OCI-LY1 (cell line): ENCODE results near the gene TIMP2.

ENCODE experiments used
- H2AFZ ChIP-seq: fragments of 200-600 bp; sonication (generic), shearing (Covaris generic); 2 replicates; pipeline ENCODE4 v1.6.0; 2014; ENCODE audit warnings: antibody characterized with exemption, mild to moderate bottlenecking, low read length
- H3F3A ChIP-seq: fragments of 200-600 bp; sonication (generic), shearing (Covaris generic); 2 replicates; pipeline ENCODE4 v1.6.0; 2014; ENCODE audit warnings: mild to moderate bottlenecking, antibody characterized with exemption, low read length, moderate library complexity; ENCODE audit not compliant: insufficient read depth
- H3K27ac ChIP-seq: fragments of 200-600 bp; sonication (generic); 2 replicates; pipeline ENCODE4 v1.5.1; 2014; ENCODE audit warnings: low read length, mixed run types, mild to moderate bottlenecking, low read depth; ENCODE audit not compliant: poor library complexity, severe bottlenecking
- H3K27me3 ChIP-seq: fragments of 200-600 bp; sonication (generic); 2 replicates; pipeline ENCODE4 v1.6.0; 2014; ENCODE audit warnings: antibody characterized with exemption, mild to moderate bottlenecking, low read length, moderate library complexity; ENCODE audit not compliant: insufficient read depth
- H3K36me3 ChIP-seq: fragments of 200-600 bp; sonication (generic); 2 replicates; pipeline ENCODE4 v1.6.1; 2014; ENCODE audit warnings: mild to moderate bottlenecking, antibody characterized with exemption, low read length, moderate library complexity, mixed read lengths; ENCODE audit not compliant: insufficient read depth
- H3K4me1 ChIP-seq: fragments of 200-600 bp; sonication (generic); 2 replicates; pipeline ENCODE4 v1.5.1; 2014; ENCODE audit warnings: mild to moderate bottlenecking, low read length, moderate library complexity; ENCODE audit not compliant: insufficient read depth, severe bottlenecking
- H3K4me2 ChIP-seq: fragments of 200-600 bp; sonication (generic), shearing (Covaris generic); 2 replicates; pipeline ENCODE4 v1.6.1; 2014; ENCODE audit warnings: low read length
- H3K4me3 ChIP-seq: fragments of 200-600 bp; sonication (generic); 2 replicates; pipeline ENCODE4 v1.5.1; 2014; ENCODE audit warnings: low read length, low read depth, mild to moderate bottlenecking, mixed read lengths; ENCODE audit not compliant: poor library complexity, severe bottlenecking
- H3K79me2 ChIP-seq: fragments of 200-600 bp; shearing (Covaris generic); 2 replicates; pipeline ENCODE4 v1.6.1; 2016; ENCODE audit warnings: mixed run types, low read length, mixed read lengths; ENCODE audit not compliant: insufficient read depth
- H3K9ac ChIP-seq: fragments of 200-600 bp; sonication (generic), shearing (Covaris generic); 2 replicates; pipeline ENCODE4 v1.6.1; 2014; ENCODE audit warnings: mild to moderate bottlenecking, low read length, mixed read lengths
- H3K9me2 ChIP-seq: fragments of 200-600 bp; sonication (generic), shearing (Covaris generic); 2 replicates; pipeline ENCODE4 v1.6.1; 2014; ENCODE audit warnings: low read depth, mild to moderate bottlenecking, low read length, mixed read lengths
- H3K9me3 ChIP-seq: fragments of 200-600 bp; shearing (Covaris generic); 2 replicates; pipeline ENCODE4 v1.6.1; 2014; ENCODE audit warnings: low read length, mixed read lengths
- H4K20me1 ChIP-seq: fragments of 200-600 bp; sonication (generic), shearing (Covaris generic); 2 replicates; pipeline ENCODE4 v1.6.0; 2016; ENCODE audit warnings: mild to moderate bottlenecking, low read length; ENCODE audit not compliant: insufficient read depth
- CTCF ChIP-seq: fragments of 200-600 bp; sonication (generic), shearing (Covaris generic); IDR thresholded peaks from 2 replicates; pipeline ENCODE4 v1.5.1; 2017; ENCODE audit warnings: mild to moderate bottlenecking, antibody characterized with exemption, low read length, moderate library complexity, mixed read lengths
- EZH2 ChIP-seq: fragments of 200-600 bp; sonication (generic), shearing (Covaris generic); IDR thresholded peaks from 2 replicates; pipeline ENCODE4 v1.8.0; 2017; ENCODE audit warnings: borderline replicate concordance, mixed run types, mild to moderate bottlenecking, antibody characterized with exemption, low read length, moderate library complexity, mixed read lengths

Gene TIMP2

GRCh38 chr17:78899361-78900260 is 25.6 kb downstream of the TIMP2 start:
- no peaks in the 10 kb centered on the region for H3K9me3 ChIP-seq
- no peaks in the 10 kb centered on the region for H3K36me3 ChIP-seq
- no peak overlapping the region for H3K4me2 ChIP-seq
- peaks cover 8% of the 10 kb centered on the region for H3K27me3 ChIP-seq
- no peak overlapping the region for H2AFZ ChIP-seq
- no peaks in the 10 kb centered on the region for H3K9me2 ChIP-seq
- no peak for TF ChIP-seq CTCF
- no peak for TF ChIP-seq EZH2
- no peaks in the 10 kb centered on the region for H3K79me2 ChIP-seq
- H3K4me3 ChIP-seq, result no peak overlapping the region
- no peak overlapping the region for H3K27ac ChIP-seq
- H3F3A ChIP-seq, result no peaks in the 10 kb centered on the region
- H3K4me1 ChIP-seq, result no peaks in the 10 kb centered on the region
- no peak overlapping the region for H3K9ac ChIP-seq
- H4K20me1 ChIP-seq, result no peaks in the 10 kb centered on the region

- H4K20me1 ChIP-seq, result no peaks in the 10 kb centered on the region
These were observed 26.2 kb downstream of the TIMP2 start for GRCh38 chr17:78898947-78899346.

GRCh38 chr17:78898075-78898836 is 26.9 kb downstream of the TIMP2 start:
- no peaks in the 10 kb centered on the region for H4K20me1 ChIP-seq
- TF ChIP-seq CTCF (no peak), EZH2 (no peak)
- no peaks in the 10 kb centered on the region for H3K79me2 ChIP-seq
- H3K9me2 ChIP-seq, result no peaks in the 10 kb centered on the region
- H2AFZ ChIP-seq, result no peak overlapping the region
- H3K4me1 ChIP-seq, result no peaks in the 10 kb centered on the region
- no peaks in the 10 kb centered on the region for H3K9me3 ChIP-seq
- peaks cover 5% of the 10 kb centered on the region for H3K27me3 ChIP-seq
- no peak overlapping the region for H3K4me2 ChIP-seq
- no peak overlapping the region for H3K27ac ChIP-seq
- no peaks in the 10 kb centered on the region for H3F3A ChIP-seq
- H3K9ac ChIP-seq, result no peak overlapping the region
- H3K36me3 ChIP-seq, result no peaks in the 10 kb centered on the region
- no peak overlapping the region for H3K4me3 ChIP-seq

More at GRCh38 chr17:78898947-78899346, 26.2 kb downstream of the TIMP2 start:
- no peak for TF ChIP-seq CTCF
- TF ChIP-seq EZH2, result no peak
- Histone ChIP-seq H3K27ac (no peak overlapping the region), H3F3A (no peaks in the 10 kb centered on the region), H3K36me3 (no peaks in the 10 kb centered on the region), H2AFZ (no peak overlapping the region), H3K4me2 (no peak overlapping the region), H3K9me3 (no peaks in the 10 kb centered on the region), H3K4me3 (no peak overlapping the region), H3K9me2 (no peaks in the 10 kb centered on the region), H3K27me3 (peaks cover 8% of the 10 kb centered on the region), H3K4me1 (no peaks in the 10 kb centered on the region), H3K79me2 (no peaks in the 10 kb centered on the region), H3K9ac (no peak overlapping the region)
